ENCODE measurements around the gene RNF215. TPM values are rescaled to one million over a fixed set of nuclear protein-coding genes. Genes with fewer than 3 reads are reported as not detected.

The RNF215 gene
- total RNA-seq, 1 donor from 2014 or later: 43.1 TPM

- Mint-ChIP-seq H3K36me3 (ENCODE audit: unreplicated experiment) (no peaks in the 10 kb centered on the region), H3K4me1 (ENCODE audit: low read depth, unreplicated experiment) (peaks cover 7% of the 10 kb centered on the region), H3K27ac (ENCODE audit: unreplicated experiment) (peak overlapping the region; percentile 28), H3K27me3 (ENCODE audit: unreplicated experiment) (no peaks in the 10 kb centered on the region), H3K9me3 (ENCODE audit: unreplicated experiment) (peaks cover 6% of the 10 kb centered on the region), H3K4me3 (ENCODE audit: unreplicated experiment) (peak overlapping the region; percentile 92)
- DNase-seq: no peak
- TF ChIP-seq CTCF (IDR thresholded peaks at IDR 0.05; ENCODE audit: partially characterized antibody, unreplicated experiment): no peak
These were observed 37.5 kb upstream of the RNF215 start for GRCh38 chr22:30424534-30425326.

- Mint-ChIP-seq H3K4me1 (ENCODE audit: low read depth, unreplicated experiment) (peaks cover 7% of the 10 kb centered on the region), H3K27me3 (ENCODE audit: unreplicated experiment) (no peaks in the 10 kb centered on the region), H3K36me3 (ENCODE audit: unreplicated experiment) (no peaks in the 10 kb centered on the region), H3K4me3 (ENCODE audit: unreplicated experiment) (peak overlapping the region; percentile 92), H3K9me3 (ENCODE audit: unreplicated experiment) (peaks cover 6% of the 10 kb centered on the region), H3K27ac (ENCODE audit: unreplicated experiment) (peak overlapping the region; percentile 98)
- TF ChIP-seq CTCF (IDR thresholded peaks at IDR 0.05; ENCODE audit: partially characterized antibody, unreplicated experiment): no peak
- DNase-seq: peak; percentile 97
These were observed 36.8 kb upstream of the RNF215 start for GRCh38 chr22:30423959-30424533.

- Mint-ChIP-seq H3K27ac (ENCODE audit: unreplicated experiment) (peak overlapping the region; percentile 98), H3K27me3 (ENCODE audit: unreplicated experiment) (no peaks in the 10 kb centered on the region), H3K4me1 (ENCODE audit: low read depth, unreplicated experiment) (peaks cover 7% of the 10 kb centered on the region), H3K36me3 (ENCODE audit: unreplicated experiment) (no peaks in the 10 kb centered on the region), H3K4me3 (ENCODE audit: unreplicated experiment) (peak overlapping the region; percentile 92), H3K9me3 (ENCODE audit: unreplicated experiment) (peaks cover 6% of the 10 kb centered on the region)
- TF ChIP-seq CTCF (IDR thresholded peaks at IDR 0.05; ENCODE audit: partially characterized antibody, unreplicated experiment): no peak
- DNase-seq: peak; percentile 74
These were observed 36.2 kb upstream of the RNF215 start for GRCh38 chr22:30423301-30423958.

- H3K36me3 Mint-ChIP-seq (ENCODE audit: unreplicated experiment): no peaks in the 10 kb centered on the region
- TF ChIP-seq CTCF (IDR thresholded peaks at IDR 0.05; ENCODE audit: partially characterized antibody, unreplicated experiment): no peak
- H3K4me3 Mint-ChIP-seq (ENCODE audit: unreplicated experiment): peak overlapping the region; percentile 88
- H3K4me1 Mint-ChIP-seq (ENCODE audit: low read depth, unreplicated experiment): peaks cover 7% of the 10 kb centered on the region
- H3K9me3 Mint-ChIP-seq (ENCODE audit: unreplicated experiment): peaks cover 6% of the 10 kb centered on the region
- DNase-seq: no peak
- H3K27ac Mint-ChIP-seq (ENCODE audit: unreplicated experiment): peak overlapping the region; percentile 83
- H3K27me3 Mint-ChIP-seq (ENCODE audit: unreplicated experiment): no peaks in the 10 kb centered on the region
These were observed 35.5 kb upstream of the RNF215 start for GRCh38 chr22:30422481-30423300.
